MM.1S (cell line): ENCODE results near the gene HSD11B2.

Source experiments
- EZH2 ChIP-seq: fragments of 300-600 bp; sonication (generic); optimal IDR thresholded peaks from 2 replicates; pipeline ENCODE3; 2017; ENCODE audit warnings: low read depth, mild to moderate bottlenecking, antibody characterized with exemption, low read length, mixed read lengths
- TF ChIP-seq, protein P1 (sequence below): fragments of 300-600 bp; sonication (generic); IDR thresholded peaks from 2 replicates; pipeline ENCODE4 v1.5.1; 2016; ENCODE audit warnings: antibody characterized with exemption, low read length, mixed read lengths

GRCh38 chr16:67456391-67457081, 25.6 kb downstream of the HSD11B2 start:
- TF ChIP-seq, protein P1, sequence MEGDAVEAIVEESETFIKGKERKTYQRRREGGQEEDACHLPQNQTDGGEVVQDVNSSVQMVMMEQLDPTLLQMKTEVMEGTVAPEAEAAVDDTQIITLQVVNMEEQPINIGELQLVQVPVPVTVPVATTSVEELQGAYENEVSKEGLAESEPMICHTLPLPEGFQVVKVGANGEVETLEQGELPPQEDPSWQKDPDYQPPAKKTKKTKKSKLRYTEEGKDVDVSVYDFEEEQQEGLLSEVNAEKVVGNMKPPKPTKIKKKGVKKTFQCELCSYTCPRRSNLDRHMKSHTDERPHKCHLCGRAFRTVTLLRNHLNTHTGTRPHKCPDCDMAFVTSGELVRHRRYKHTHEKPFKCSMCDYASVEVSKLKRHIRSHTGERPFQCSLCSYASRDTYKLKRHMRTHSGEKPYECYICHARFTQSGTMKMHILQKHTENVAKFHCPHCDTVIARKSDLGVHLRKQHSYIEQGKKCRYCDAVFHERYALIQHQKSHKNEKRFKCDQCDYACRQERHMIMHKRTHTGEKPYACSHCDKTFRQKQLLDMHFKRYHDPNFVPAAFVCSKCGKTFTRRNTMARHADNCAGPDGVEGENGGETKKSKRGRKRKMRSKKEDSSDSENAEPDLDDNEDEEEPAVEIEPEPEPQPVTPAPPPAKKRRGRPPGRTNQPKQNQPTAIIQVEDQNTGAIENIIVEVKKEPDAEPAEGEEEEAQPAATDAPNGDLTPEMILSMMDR: no peak
- no peak for TF ChIP-seq EZH2
